ENCODE data around the gene GABRR2. TPM values are rescaled to one million over a fixed set of nuclear protein-coding genes. Genes with fewer than 3 reads are reported as not detected.

Gene GABRR2
- total RNA-seq, 2 donors from 2014 or later: 0.52 to 1.3 TPM

GRCh38 chr6:89313006-89313405 is 2.1 kb downstream of the GABRR2 start:
- Histone ChIP-seq H3K9me3 (no peaks in the 10 kb centered on the region), H3K27ac (peak overlapping the region in 1 of 4 donors; percentile 25)
- TF ChIP-seq CTCF (IDR thresholded peaks at IDR 0.05) (no peak), POLR2A (IDR thresholded peaks at IDR 0.05) (no peak)

GRCh38 chr6:89311853-89312531 is 3.1 kb downstream of the GABRR2 start:
- ATAC-seq (peak; percentile 48), DNase-seq (peak; percentile 33 to 62 (median 56))
- H3K27me3 ChIP-seq: no peaks in the 10 kb centered on the region
- intact Hi-C loops (cut with DNase I): no loop called here
- no peak overlapping the region for H3K4me3 ChIP-seq
- no peaks in the 10 kb centered on the region for H3K36me3 ChIP-seq (replicated peaks in 1 of 2; ENCODE audit: insufficient read depth in 1 of 2, low read depth in 2 of 2)
- H3K4me1 ChIP-seq: peaks cover 14% of the 10 kb centered on the region
- H3K27ac ChIP-seq: peak overlapping the region in 2 of 4 donors; percentile 14 to 36
- WGBS, 2 donors: 36 to 42% methylated on average over 9 of the region's 9 CpGs
- H3K9me3 ChIP-seq: no peaks in the 10 kb centered on the region
- TF ChIP-seq CTCF (IDR thresholded peaks at IDR 0.05) (peak in 6 of 7 experiments; percentile 23 to 60 (median 33)), POLR2A (IDR thresholded peaks at IDR 0.05) (no peak)

More at GRCh38 chr6:89313006-89313405, 2.1 kb downstream of the GABRR2 start:
- H3K27me3 ChIP-seq: no peaks in the 10 kb centered on the region
- DNase-seq (peak in 2 of 4 donors; percentile 17 to 38), ATAC-seq (no peak)
- WGBS, 2 donors: 30 to 63% methylated on average over 1 of the region's 1 CpG
- peaks cover 14% of the 10 kb centered on the region for H3K4me1 ChIP-seq
- no peak overlapping the region for H3K4me3 ChIP-seq
- intact Hi-C loops (cut with DNase I): no loop called here
- H3K36me3 ChIP-seq (replicated peaks in 1 of 2; ENCODE audit: insufficient read depth in 1 of 2, low read depth in 2 of 2): no peaks in the 10 kb centered on the region

- intact Hi-C loops (cut with DNase I): no loop called here
- no peak overlapping the region for H3K4me3 ChIP-seq
Observed at GRCh38 chr6:89311530-89311852, 3.6 kb downstream of the GABRR2 start.

GRCh38 chr6:89310929-89311328 is 4.2 kb downstream of the GABRR2 start:
- no peak for DNase-seq
- intact Hi-C loops (cut with DNase I): no loop called here
- TF ChIP-seq POLR2A (IDR thresholded peaks at IDR 0.05) (no peak), CTCF (IDR thresholded peaks at IDR 0.05) (no peak)

More at GRCh38 chr6:89311530-89311852, 3.6 kb downstream of the GABRR2 start:
- Histone ChIP-seq H3K9me3 (no peaks in the 10 kb centered on the region), H3K36me3 (replicated peaks in 1 of 2; ENCODE audit: insufficient read depth in 1 of 2, low read depth in 2 of 2) (no peaks in the 10 kb centered on the region), H3K4me1 (peaks cover 14% of the 10 kb centered on the region), H3K27me3 (no peaks in the 10 kb centered on the region), H3K27ac (no peak overlapping the region)
- TF ChIP-seq CTCF (IDR thresholded peaks at IDR 0.05): no peak
- ATAC-seq (peak; percentile 42), DNase-seq (no peak)
- WGBS, 2 donors: 25 to 31% methylated on average over 5 of the region's 5 CpGs

More at GRCh38 chr6:89310929-89311328, 4.2 kb downstream of the GABRR2 start:
- H3K36me3 ChIP-seq (replicated peaks in 1 of 2; ENCODE audit: insufficient read depth in 1 of 2, low read depth in 2 of 2): no peaks in the 10 kb centered on the region
- 46 to 58% methylated on average over 4 to 11 of the region's 11 CpGs for WGBS, 2 donors
- no peak overlapping the region for H3K4me3 ChIP-seq
- H3K27me3 ChIP-seq: no peaks in the 10 kb centered on the region
- no peaks in the 10 kb centered on the region for H3K9me3 ChIP-seq
- peaks cover 14% of the 10 kb centered on the region for H3K4me1 ChIP-seq
- no peak overlapping the region for H3K27ac ChIP-seq
- no peak for ATAC-seq
